GM19372 (cell line): ENCODE data around the gene YTHDF1.
"Not testable (repeated sequence)": the region's sequence is repeated elsewhere in the genome, so short reads cannot be mapped to it uniquely, and the experiment has no call there.

Experiments
- ATAC-seq: cut with Tn5 transposase; IDR thresholded peaks from one replicate; pipeline ENCODE4 v1.9.1; 2021; ENCODE audit warnings: mild to moderate bottlenecking, low read depth, moderate library complexity; ENCODE audit not compliant: unreplicated experiment

Gene YTHDF1

GRCh38 chr20:63216041-63216848 lies at the start of gene YTHDF1:
Gene YTHDF1, minus strand, starts transcription at chr20:63216131. Its CDS starts 239 bp downstream, at chr20:63215892.
- ATAC-seq: peak; percentile 92

DNA sequence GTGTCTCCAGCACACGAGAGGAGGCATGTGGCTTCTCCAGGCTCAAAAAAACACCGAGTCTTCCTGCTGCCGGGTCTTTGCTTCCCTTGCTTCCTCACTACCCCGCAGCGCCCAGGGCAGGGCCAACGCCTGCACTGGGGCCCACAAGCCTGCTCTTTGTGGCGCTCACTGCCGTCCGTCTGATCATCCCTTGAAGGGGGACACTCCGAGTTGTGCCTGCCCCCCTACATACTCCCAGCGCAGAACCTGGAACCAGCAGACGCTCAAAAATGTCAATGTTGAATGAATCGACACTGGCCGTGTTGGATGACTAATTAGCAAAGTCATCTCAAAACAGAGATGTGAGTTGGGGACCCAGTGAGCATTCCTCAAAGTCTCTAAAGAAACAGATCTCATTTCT lies 48.6 kb upstream of the YTHDF1 start:
- no peak for ATAC-seq

DNA sequence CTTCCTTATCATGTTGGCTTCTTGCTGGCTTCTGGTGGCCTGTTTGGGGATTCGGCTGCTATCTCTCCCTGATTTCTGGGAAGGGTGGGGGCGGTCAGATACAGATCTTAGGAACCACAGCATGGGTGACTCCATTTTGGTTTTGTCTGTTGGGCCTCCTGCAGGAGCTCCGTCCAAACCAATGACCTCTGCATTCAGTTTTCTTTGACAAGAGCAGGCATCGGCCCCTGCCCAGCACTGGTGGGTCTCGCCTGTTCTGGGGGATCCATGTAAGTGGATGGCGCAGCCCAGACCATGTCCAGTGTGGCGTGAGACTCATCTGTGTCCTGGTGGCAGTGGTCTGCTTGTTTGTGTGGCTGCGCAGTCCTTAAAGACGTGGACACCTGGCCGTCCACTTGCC lies 48.1 kb upstream of the YTHDF1 start:
- ATAC-seq: no peak

DNA sequence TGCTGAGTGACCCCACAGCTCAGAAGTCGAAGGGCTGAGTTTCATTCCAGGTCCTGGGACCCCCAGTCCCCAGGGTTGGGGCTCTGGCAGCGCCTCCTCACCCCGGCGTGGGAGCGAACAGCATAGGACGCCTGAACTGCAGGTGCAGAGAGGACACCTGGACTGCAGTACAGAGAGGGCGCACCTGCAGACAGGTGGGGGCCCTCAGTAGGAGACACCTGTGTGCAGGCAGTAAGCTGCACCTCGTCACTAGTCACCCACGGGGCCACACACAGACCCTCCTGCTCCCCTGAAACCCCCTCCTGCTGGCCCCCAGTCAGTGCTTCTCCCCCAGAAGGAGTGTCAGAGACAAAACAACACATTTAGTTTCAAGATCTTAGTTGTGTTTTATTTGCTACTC lies 46.9 kb upstream of the YTHDF1 start:
- no peak for ATAC-seq

- ATAC-seq: no peak
These were observed 46.0 kb upstream of the YTHDF1 start for GRCh38 chr20:63261795-63262528.

DNA sequence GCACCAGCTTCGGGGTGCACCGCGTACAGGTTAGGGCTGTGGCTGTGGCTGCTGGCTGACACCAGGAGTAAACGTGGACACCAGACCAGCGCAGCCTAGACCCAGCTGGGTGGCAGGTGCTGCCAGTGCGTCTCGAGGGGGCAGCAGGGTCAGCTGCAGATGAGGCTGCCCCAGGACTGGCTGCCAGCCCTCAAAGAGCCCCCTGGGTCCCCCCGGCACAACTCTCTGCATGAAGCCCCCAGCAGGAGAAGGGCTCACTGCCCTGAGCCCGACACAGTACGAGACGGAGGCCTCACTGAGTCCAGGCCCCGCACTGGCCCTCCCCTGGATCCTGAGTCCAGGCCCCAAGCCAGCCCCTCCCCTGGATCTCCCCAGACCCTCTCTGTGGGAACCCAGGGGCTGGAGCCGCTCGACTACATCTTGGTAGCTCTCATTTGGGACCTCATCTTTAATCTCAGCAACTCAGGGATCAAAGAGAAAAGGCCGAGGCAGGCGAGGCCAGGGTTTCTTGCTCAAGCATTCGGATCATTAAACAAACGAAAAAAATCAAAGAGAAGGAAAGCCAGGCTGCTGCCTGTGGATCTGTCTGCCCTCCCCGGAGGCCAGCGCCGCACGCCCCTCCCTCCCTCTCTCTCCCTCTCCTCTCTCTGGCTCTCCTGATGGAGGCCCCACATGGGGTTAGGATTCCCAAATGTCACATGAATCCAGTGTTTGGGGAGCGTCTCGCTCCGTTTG lies 45.3 kb upstream of the YTHDF1 start:
- ATAC-seq: no peak

- ATAC-seq: no peak
These were observed 44.6 kb upstream of the YTHDF1 start for GRCh38 chr20:63260521-63260920.

DNA sequence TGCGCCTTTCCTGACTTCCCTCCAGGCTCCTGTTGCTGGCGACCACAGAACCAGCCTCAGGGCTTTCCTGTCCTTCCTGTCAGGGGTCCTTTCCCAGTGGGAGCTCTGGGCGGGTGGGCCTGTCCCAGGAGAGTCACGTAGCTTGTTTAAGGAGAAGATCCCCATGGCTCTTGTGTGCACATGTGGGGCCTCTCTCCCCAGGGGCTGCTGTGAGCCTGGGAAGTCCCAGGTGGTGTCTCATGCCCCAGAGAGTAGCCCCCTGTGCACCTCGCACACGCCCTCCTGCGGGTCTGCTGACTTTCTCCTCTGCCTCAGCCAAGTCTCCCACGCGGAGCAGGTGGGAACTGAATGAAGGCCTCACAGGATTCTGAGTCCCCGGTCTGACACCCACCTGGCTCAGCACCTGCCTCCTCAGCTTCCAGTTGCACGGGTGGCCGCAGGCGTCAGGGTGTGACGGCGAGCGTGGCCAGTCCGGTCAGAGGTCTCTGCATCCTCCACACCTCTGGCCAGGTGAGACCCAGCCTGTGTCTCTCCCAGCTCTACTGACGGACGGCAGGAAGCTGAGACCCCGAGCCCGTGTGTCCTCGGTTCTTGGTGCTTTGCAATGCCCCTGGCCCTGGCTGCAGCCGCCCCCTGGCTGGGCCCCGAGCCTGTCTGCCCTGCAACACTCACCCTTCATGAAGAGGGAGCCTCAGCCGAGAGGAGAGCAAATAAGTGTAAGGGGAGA lies 44.0 kb upstream of the YTHDF1 start:
- no peak for ATAC-seq

GRCh38 chr20:63258781-63259180 lies 42.9 kb upstream of the YTHDF1 start:
- ATAC-seq: no peak

DNA sequence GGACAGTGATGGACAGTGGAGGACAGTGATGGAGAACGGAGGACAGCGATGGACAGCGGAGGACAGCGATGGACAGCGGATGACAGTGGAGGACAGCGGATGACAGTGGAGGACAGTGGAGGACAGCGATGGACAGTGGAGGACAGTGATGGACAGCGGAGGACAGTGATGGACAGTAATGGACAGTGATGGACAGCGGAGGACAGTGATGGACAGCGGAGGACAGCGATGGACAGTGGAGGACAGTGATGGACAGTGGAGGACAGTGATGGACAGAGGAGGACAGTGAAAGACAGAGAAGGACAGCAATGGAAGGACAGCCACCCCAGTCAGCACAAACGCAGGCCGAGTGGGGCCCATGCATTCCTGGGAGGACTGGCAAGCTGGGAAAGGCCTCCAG lies 41.7 kb upstream of the YTHDF1 start:
- ATAC-seq: no peak

GRCh38 chr20:63256954-63257353 lies 41.0 kb upstream of the YTHDF1 start:
- no peak for ATAC-seq

- ATAC-seq: no peak
These were observed 40.2 kb upstream of the YTHDF1 start for GRCh38 chr20:63255931-63256704.

DNA sequence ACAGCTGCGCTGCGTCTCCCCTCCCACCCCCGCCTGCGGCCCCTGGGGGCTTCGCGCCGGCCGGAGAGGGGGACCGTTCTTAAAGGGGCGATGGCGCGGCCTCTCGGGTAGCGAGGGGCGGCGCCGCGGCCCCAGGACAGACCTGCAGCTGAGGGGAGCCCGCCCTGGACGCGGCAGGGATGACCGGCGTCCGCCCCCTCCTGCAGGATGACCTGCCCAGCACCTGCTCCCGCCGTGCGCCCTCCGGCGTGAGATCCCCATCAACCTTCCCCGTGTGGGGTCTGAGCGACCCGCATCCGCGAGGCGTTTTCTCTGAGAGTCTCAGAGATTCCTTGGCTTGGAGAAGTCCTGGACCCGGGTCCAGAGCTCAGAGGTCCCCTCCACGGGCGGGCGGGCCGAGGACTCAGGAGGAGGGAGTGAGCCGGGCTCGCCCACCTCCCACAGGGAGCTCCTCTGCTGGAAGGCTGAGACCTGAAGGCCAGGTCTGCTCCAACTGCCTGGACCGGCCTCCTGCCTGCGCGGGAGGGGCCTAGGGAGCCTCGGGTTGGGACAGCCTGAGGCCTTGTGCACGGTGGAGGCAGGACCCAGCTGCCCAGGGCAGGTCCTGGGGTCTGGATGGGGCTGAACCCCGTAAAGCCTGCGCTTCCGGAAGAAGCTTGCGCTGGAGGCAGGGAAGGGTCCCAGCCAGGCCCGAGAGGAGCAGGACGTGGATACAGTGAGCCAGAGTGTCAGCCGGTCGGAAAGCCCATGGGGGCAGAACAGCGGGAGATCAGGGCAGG lies 38.9 kb upstream of the YTHDF1 start:
- no peak for ATAC-seq

DNA sequence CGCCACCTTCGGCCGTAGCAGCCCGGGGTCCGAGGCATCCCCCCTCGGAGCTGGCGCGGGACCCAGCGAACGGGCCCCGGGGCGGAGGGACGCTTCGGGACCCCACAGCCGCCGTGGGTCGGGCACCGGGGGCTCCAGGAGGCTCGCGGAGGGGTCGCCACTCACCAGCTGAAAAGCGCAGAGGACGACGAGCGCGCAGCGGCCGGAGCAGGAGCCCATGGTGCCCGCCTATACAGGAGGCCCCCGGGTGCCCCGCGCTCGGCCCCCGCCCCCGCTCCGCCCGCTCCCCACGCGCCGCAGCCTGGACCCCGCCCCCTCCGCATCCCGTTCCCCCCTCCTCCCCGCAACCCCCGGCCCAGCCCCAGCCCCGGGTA lies 38.3 kb upstream of the YTHDF1 start, which contains the start of gene NKAIN4:
Gene NKAIN4 (minus strand): TSS at position 232 of the 374 bp plus-strand sequence. CDS start 13 bp downstream, at position 219.
- ATAC-seq: no peak

GRCh38 chr20:63253438-63254231 lies 37.7 kb upstream of the YTHDF1 start:
- no peak for ATAC-seq

DNA sequence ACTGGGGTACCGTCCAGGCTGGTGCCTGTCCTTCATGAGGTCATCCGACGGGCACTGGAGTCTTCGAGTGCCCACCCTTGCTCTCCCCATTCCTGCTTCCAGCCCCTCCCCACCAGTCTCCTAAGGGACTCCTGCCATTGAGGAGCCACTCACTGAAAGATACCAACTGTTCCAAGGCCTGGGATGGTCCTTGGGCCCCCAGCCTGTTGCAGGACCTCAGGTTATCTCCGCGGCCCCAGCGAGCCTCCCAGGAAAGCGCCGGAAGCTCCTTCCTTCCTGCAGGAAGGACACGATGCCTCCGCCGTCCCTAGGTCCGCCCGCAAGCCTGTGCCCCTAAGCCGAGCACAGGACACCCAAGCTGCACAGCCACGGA lies 37.1 kb upstream of the YTHDF1 start:
- no peak for ATAC-seq

GRCh38 chr20:63252284-63252711 lies 36.4 kb upstream of the YTHDF1 start:
- ATAC-seq: no peak

GRCh38 chr20:63251350-63251749 lies 35.4 kb upstream of the YTHDF1 start:
- ATAC-seq: not testable (repeated sequence)
